Activated effector memory CD4-positive, alpha-beta T cell treated with anti-CD3 and anti-CD28 coated beads, Interleukin-2, amount 50 U/mL, for 16 hours (primary cell): Measurements from ENCODE around the gene FOCAD.
"Not testable (repeated sequence)": the region's sequence is repeated elsewhere in the genome, so short reads cannot be mapped to it uniquely, and the experiment has no call there.

Experiments
- DNase-seq: peaks from one replicate; pipeline ENCODE4 v3.0.0-alpha.2; 2020

The FOCAD gene

DNA sequence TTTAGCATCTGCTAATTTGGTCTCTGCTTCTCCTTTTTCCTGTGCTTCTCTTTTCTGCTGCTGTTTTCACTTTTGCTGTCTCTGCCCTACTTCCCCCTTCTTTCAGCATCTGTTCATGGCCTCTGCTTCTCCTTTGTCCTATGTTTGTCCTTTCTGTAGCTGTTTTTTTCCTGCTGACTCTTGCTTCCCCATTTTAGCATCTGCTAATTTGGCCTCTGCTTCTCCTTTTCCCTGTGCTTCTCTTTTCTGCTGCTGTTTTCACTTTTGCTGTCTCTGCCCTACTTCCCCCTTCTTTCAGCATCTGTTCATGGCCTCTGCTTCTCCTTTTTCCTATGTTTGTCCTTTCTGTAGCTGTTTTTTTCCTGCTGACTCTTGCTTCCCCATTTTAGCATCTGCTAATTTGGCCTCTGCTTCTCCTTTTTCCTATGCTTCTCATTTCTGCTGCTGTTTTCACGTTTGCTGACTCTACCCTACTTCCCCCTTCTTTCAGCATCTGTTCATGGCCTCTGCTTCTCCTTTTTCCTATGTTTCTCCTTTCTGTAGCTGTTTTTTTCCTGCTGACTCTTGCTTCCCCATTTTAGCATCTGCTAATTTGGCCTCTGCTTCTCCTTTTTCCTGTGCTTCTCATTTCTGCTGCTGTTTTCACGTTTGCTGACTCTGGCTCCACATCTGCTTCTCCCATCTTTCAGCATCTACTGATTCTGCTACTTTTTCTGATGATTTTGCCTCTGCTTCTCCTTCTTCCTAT lies 290.3 kb downstream of the FOCAD start:
- not testable (repeated sequence) for DNase-seq

GRCh38 chr9:20978249-20978648 lies 294.2 kb downstream of the FOCAD start:
- DNase-seq = no peak

- no peak for DNase-seq
Observed at GRCh38 chr9:20980832-20981455, 296.9 kb downstream of the FOCAD start.

GRCh38 chr9:20981486-20981885 lies 297.4 kb downstream of the FOCAD start:
- DNase-seq = no peak

- DNase-seq = no peak
Observed at GRCh38 chr9:20984506-20984905, 300.4 kb downstream of the FOCAD start.

GRCh38 chr9:20985851-20986600 lies 302.0 kb downstream of the FOCAD start:
- DNase-seq = no peak

GRCh38 chr9:20987521-20987920 lies 303.5 kb downstream of the FOCAD start:
- no peak for DNase-seq

DNA sequence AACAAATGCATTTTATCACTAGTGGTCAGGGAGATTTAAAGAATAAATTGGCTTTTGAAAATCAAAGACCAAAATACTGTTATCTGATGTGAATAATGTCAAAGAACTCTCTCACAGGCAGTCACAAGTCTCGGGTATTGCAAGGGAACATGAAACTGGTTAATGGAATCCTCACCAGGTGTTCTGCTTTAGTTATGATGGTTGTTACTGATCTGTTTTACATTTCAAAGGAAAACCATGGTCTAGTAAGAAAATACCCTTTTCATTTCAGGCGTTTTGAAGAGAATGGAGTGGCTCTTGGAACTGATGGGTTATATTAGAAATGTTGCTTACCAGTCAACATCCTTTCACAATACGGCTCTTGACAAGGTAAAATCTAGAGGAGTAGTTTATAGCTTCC lies 304.0 kb downstream of the FOCAD start:
- DNase-seq = no peak

GRCh38 chr9:20988671-20989315 lies 304.7 kb downstream of the FOCAD start:
- no peak for DNase-seq

DNA sequence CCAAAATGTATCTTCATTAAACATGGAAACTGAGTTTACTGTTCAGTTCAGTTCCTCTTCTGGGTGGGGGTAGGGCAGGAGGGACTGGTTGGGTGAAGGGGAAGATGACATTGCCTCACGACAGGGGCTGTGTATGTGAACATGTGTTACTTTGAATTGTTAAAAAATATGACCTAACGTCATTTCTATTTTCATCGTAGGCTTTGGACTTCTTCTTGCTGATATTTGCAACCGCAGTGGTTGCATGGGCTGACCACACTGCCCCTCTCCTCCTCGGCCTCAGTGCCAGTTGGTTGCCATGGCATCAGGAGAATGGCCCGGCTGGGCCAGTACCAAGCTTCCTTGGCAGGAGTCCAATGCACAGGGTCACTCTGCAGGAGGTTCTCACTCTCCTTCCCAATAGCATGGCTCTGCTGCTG lies 305.9 kb downstream of the FOCAD start:
- no peak for DNase-seq

DNA sequence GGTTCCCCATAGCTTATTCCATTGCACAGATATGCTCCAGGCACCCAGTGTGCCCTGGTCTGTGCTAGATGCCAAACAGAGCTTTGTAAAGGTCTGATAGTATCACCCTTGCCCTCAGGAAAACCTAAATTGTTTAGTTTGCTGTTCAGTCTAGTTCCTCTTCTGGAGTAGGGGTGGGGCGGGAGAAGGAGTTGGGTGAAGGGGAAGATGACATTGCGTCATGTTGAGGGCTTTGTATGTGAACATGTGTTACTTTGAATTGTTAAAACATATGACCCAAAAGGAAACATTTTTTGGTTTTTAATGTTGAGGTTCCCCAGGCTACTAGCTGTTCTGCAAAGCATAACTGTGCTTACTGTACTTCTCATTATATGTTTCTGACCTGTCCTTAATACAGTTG lies 306.8 kb downstream of the FOCAD start:
- no peak for DNase-seq

GRCh38 chr9:20994486-20994885 lies 310.4 kb downstream of the FOCAD start:
- no peak for DNase-seq

- no peak for DNase-seq
Observed at GRCh38 chr9:20995616-20996015, 311.6 kb downstream of the FOCAD start.

GRCh38 chr9:20996809-20997208 lies 312.8 kb downstream of the FOCAD start:
- no peak for DNase-seq

- DNase-seq = no peak
Observed at GRCh38 chr9:20997503-20998076, 313.5 kb downstream of the FOCAD start.

DNA sequence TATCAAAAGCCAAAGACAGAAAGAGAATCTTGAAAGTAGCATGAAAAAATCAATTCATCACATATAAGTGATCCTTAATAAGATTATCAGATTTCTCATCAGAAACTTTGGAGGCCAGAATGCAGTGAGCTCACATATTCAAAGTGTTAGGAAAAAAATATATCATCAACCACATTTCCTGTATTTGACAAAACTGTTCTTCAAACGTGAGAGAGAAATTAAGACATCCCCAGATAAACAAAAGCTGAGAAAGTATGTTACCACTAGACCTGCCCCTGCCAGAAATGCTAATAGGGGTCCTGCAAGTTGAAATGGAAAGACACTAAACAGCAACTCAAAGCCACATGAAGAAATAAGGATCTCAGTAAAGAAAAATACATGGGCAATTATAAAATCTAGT lies 317.5 kb downstream of the FOCAD start:
- DNase-seq = no peak

DNA sequence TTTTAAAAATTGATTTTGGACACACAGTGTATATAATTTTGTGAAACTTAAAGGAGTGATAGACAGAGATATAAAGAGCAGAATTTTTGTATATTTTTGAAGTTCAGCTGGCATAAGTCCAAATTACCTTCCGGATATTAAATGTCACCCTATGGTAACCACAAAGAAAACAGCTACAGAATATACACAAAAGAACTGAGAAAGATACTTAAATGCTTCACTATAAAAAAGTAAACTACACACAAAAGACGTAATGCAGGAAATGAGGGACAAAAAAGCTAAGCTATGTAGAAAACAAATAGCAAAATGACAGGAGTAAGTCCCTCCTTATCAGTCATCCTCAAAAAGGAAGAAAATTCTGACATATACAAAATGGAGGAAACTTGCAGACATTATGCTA lies 318.0 kb downstream of the FOCAD start:
- no peak for DNase-seq

GRCh38 chr9:21015129-21015815 lies 331.2 kb downstream of the FOCAD start:
- DNase-seq = no peak

GRCh38 chr9:21015995-21016394 lies 331.9 kb downstream of the FOCAD start:
- no peak for DNase-seq

DNA sequence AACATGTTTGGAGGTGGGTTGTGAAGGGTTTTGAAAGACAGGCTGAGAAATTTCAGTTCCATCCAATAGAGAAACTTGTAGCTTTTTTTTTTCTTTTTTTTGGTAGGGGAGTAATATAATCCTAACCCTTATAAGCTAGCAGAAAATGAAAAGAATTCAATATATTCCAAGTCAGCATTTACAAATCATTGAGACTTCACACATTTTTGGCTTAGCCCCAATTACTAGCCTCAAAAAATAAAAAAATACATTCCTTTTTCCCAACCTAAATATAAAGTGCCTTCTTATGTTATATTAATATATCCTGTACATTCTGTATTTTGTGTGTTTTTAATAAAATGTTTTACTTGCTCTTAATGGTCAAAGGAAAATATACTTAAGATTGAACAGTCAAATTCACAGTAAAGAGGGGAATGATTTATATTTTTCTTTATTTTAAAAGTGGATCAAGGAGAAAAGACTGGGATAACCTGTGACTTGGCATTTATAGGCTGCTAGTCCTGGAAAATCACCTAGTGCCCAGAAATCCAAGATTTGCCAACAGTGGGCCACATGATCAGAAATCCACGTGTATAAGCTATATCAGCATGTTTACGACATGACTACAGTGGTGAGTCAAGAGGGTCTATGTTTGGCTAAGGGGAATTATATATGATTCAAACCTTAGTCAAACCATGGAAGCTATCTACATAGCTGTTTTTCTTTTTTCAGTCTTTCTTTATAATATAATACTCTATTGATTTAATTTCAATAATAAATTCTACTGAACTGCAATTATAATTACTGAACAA lies 332.8 kb downstream of the FOCAD start:
- no peak for DNase-seq

DNA sequence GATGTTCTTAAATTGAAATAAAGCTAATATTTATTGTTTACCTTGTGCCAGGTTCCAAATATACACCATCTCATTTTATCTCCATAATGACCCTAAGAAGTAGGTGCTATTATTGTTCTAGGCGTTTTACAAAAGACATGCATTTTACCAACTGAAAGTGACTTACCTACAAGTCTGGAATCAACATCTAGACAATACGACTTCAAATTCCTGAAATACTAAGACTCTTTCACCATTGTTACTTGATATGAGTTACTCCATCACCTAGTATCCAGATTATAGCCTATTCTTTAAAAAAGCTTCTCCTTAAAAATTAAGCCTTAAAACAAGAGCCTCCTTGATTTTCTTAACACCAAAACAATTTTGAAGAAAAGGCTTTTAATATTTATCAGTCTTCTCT lies 334.1 kb downstream of the FOCAD start:
- no peak for DNase-seq

GRCh38 chr9:21023861-21024260 lies 339.8 kb downstream of the FOCAD start:
- DNase-seq = no peak
